OCI-LY7 (cell line): ENCODE measurements around the gene PPP2R3A. TPM values are rescaled to one million over a fixed set of nuclear protein-coding genes. Genes with fewer than 3 reads are reported as not detected.

Source experiments
- BruUV-seq: library from RNA; stranded (reverse); fragments of 400-500 nt; replicated peaks from 2 replicates; lab custom pipeline; 2021; lab: Mats Ljungman, UMichigan
- CTCF ChIA-PET: fragments of 300-600 bp; sonication (Branson Sonifier 250); formaldehyde crosslinking; loops from one replicate; lab custom pipeline; 2022; ENCODE audit warnings: antibody characterized with exemption; ENCODE audit not compliant: unreplicated experiment; lab: Charles Lee
- POLR2A ChIA-PET: fragments of 300-600 bp; sonication (Branson Sonifier 250); formaldehyde crosslinking; loops from one replicate; lab custom pipeline; 2022; ENCODE audit warnings: antibody characterized with exemption; lab: Charles Lee
- DNase-seq: peaks from one replicate; pipeline ENCODE4 v3.0.0-alpha.2; 2015; ENCODE audit warnings: low spot score
- H2AFZ ChIP-seq: fragments of 200-600 bp; sonication (generic), shearing (Covaris generic); 2 replicates; pipeline ENCODE4 v1.6.1; 2014; ENCODE audit warnings: mild to moderate bottlenecking, antibody characterized with exemption, low read length, moderate library complexity
- H3K27ac ChIP-seq: fragments of 200-600 bp; sonication (generic); 2 replicates; pipeline ENCODE4 v1.5.1; 2014; ENCODE audit warnings: mixed run types, low read depth, mild to moderate bottlenecking, moderate library complexity, low read length, inconsistent platforms; ENCODE audit not compliant: poor library complexity, severe bottlenecking
- H3K36me3 ChIP-seq: fragments of 200-600 bp; sonication (generic); 2 replicates; pipeline ENCODE4 v1.6.1; 2014; ENCODE audit warnings: mild to moderate bottlenecking, antibody characterized with exemption, low read length, moderate library complexity, mixed read lengths; ENCODE audit not compliant: insufficient read depth
- H3K4me1 ChIP-seq: fragments of 200-600 bp; sonication (generic); 2 replicates; pipeline ENCODE4 v1.5.1; 2014; ENCODE audit warnings: mild to moderate bottlenecking, low read length; ENCODE audit not compliant: insufficient read depth, poor library complexity, severe bottlenecking
- H3K4me2 ChIP-seq: fragments of 200-600 bp; sonication (generic); 2 replicates; pipeline ENCODE4 v1.6.1; 2014; ENCODE audit warnings: mild to moderate bottlenecking, low read length
- H3K4me3 ChIP-seq: fragments of 200-600 bp; sonication (generic); 2 replicates; pipeline ENCODE4 v1.5.1; 2014; ENCODE audit warnings: mild to moderate bottlenecking, low read depth, low read length; ENCODE audit not compliant: poor library complexity, severe bottlenecking
- H3K79me2 ChIP-seq: fragments of 200-600 bp; sonication (generic); 2 replicates; pipeline ENCODE4 v1.6.1; 2016; ENCODE audit warnings: low read depth, mild to moderate bottlenecking, low read length, moderate library complexity, mixed read lengths; ENCODE audit not compliant: insufficient read depth
- H3K9me2 ChIP-seq: fragments of 200-600 bp; sonication (generic); 2 replicates; pipeline ENCODE4 v1.6.1; 2016; ENCODE audit warnings: mild to moderate bottlenecking, low read length, mixed read lengths; ENCODE audit not compliant: insufficient read depth
- H3K9me3 ChIP-seq: fragments of 200-600 bp; sonication (generic); 2 replicates; pipeline ENCODE4 v1.6.1; 2014; ENCODE audit warnings: mild to moderate bottlenecking, mixed run types, low read length, mixed read lengths
- H4K20me1 ChIP-seq: fragments of 200-600 bp; sonication (generic); 2 replicates; pipeline ENCODE4 v1.6.1; 2014; ENCODE audit warnings: mild to moderate bottlenecking, antibody characterized with exemption, low read length, moderate library complexity, mixed read lengths; ENCODE audit not compliant: insufficient read depth
- CTCF ChIP-seq: fragments of 200-600 bp; sonication (generic); conservative IDR thresholded peaks from 2 replicates; pipeline ENCODE4 v1.5.1; 2014; ENCODE audit warnings: mild to moderate bottlenecking, antibody characterized with exemption, low read length, moderate library complexity, mixed read lengths
- EZH2phosphoT487 ChIP-seq: fragments of 200-600 bp; sonication (generic); IDR thresholded peaks from 2 replicates; pipeline ENCODE4 v1.6.1; 2018; ENCODE audit warnings: low read depth, borderline replicate concordance, mild to moderate bottlenecking, mixed run types, antibody characterized with exemption, low read length, moderate library complexity, mixed read lengths
- intact Hi-C: fragments of 100-400 bp; cut with micrococcal nuclease; formaldehyde crosslinking; loops from one replicate; pipeline ENCODE4 v1.10.0; 2022; ENCODE audit not compliant: unreplicated experiment
- total RNA-seq, 2 experiments: library from RNA; depleted of rRNA in 1 of 2; stranded (reverse); fragments of >200 nt in 1 of 2; shearing (Covaris generic) in 1 of 2; gene quantifications; 2 replicates each; pipeline ENCODE4 v1.2.3, GENCODE V29; 2014 to 2022

PPP2R3A gene
- total RNA-seq, 2 experiments from 2014 or later = 0.22 to 0.27 TPM

DNA sequence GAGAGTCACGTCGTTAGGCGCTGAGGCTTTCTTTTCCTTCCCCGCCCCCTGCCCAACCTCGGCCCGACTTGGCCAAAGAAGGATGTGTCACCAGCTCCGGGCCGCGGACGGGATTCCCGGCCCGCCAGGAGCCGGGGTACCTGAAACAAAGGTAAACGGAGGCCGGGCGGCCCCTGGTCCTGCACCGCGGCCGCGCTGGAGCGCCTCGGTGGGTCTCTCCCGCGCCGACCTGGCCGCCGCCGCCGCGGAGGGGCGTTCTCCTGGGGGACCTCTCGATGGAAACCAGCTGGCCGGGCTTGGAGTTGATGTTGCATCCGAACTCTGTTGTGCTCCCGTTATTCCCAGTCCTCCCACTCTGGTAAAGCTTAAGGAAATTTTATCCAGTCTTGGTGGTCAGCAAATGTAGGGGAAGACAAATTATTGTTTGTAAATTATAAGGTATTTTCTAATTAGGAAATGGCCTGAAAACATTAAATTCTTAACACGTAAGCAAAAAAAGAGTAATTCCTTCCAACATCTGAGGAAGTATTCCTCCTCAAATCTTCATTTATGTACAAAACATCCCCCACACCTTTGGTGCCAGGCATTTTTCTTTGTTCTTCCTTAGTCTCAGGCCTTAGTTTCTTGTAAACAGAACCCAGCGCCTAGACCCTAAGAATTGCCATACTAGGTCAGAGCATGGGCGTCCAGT lies 888 bp downstream of the PPP2R3A start:
- BruUV-seq = no TSS peak
- DNase-seq = no peak
- CTCF ChIA-PET = no interaction called here
- Histone ChIP-seq H3K36me3 (no peaks in the 10 kb centered on the region), H3K9me3 (no peaks in the 10 kb centered on the region), H3K4me1 (no peaks in the 10 kb centered on the region), H3K4me3 (peak overlapping the region; percentile 71), H3K4me2 (peak overlapping the region; percentile 78), H2AFZ (peak overlapping the region; percentile 80), H3K79me2 (no peaks in the 10 kb centered on the region), H3K9me2 (no peaks in the 10 kb centered on the region), H3K27ac (no peak overlapping the region), H4K20me1 (no peaks in the 10 kb centered on the region)
- TF ChIP-seq EZH2phosphoT487 (no peak), CTCF (no peak)
- intact Hi-C loops = no loop called here
- POLR2A ChIA-PET = interaction anchor here (0.6 to 1.4 kb wide), 2 partner anchors 11 kb away, joined by 3 to 4 read pairs; no protein-coding TSS in a partner anchor

DNA sequence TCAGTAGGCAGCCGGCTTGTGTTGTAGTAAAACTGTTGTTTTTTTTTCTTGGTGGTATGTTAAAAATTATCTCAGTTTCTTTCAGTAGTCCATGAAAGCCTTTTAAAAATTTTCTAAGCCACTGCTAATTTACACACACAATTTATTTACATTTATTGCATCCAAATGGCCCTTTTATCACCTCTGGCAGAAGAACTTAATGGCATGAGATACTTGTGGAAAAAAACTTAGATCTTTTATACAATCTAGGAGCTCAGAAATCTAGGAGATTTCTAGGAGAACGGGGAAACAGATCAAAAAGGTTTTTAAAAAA lies 1.4 kb downstream of the PPP2R3A start:
- POLR2A ChIA-PET = interaction anchor here (1.4 kb wide), 1 partner anchor 10 kb away, joined by 4 read pairs; no protein-coding TSS in a partner anchor
- H3K4me3 ChIP-seq = no peak overlapping the region
- no peaks in the 10 kb centered on the region for H3K36me3 ChIP-seq
- H3K27ac ChIP-seq = no peak overlapping the region
- no peaks in the 10 kb centered on the region; the same call in 1 of the 2 replicates for H4K20me1 ChIP-seq
- 0 out of 2 replicates have a peak overlapping the region, but pooled peaks have one; percentile 80 for H2AFZ ChIP-seq
- no peaks in the 10 kb centered on the region for H3K9me3 ChIP-seq
- intact Hi-C loops = no loop called here
- H3K4me1 ChIP-seq = no peaks in the 10 kb centered on the region
- H3K79me2 ChIP-seq = no peaks in the 10 kb centered on the region
- no peak for DNase-seq
- BruUV-seq = no TSS peak
- no peak for TF ChIP-seq EZH2phosphoT487
- TF ChIP-seq CTCF = no peak
- no peak overlapping the region for H3K4me2 ChIP-seq
- no peaks in the 10 kb centered on the region for H3K9me2 ChIP-seq
- CTCF ChIA-PET = no interaction called here

DNA sequence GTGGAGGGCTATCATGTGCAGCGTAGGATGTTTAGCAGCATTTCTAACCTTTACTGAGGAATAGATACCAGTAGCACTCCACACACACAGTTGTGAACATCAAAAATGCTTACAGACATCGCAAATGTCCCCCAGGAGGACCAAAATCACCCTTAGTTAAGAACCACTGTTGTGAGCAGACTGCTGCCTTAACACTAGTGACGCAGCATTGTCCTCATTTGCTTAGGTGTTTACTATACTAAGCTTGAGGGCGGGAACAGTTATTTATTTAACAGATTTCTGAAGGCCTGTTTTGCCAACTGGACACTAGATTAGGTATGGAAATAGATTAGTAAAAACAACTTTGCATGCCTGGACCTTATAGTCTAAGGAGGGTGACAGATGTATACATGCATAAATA lies 2.3 kb downstream of the PPP2R3A start:
- Histone ChIP-seq H3K27ac (no peak overlapping the region), H3K79me2 (no peaks in the 10 kb centered on the region), H3K36me3 (no peaks in the 10 kb centered on the region), H3K4me3 (no peak overlapping the region), H3K9me3 (no peaks in the 10 kb centered on the region), H3K4me2 (no peak overlapping the region), H3K4me1 (no peaks in the 10 kb centered on the region), H2AFZ (no peak overlapping the region), H4K20me1 (no peaks in the 10 kb centered on the region; the same call in 1 of the 2 replicates), H3K9me2 (no peaks in the 10 kb centered on the region)
- no TSS peak for BruUV-seq
- intact Hi-C loops = no loop called here
- no peak for DNase-seq
- CTCF ChIA-PET = no interaction called here
- POLR2A ChIA-PET = no interaction called here
- TF ChIP-seq CTCF (no peak), EZH2phosphoT487 (no peak)
